SK-N-SH treated with all-trans-retinoic acid at 6 μM for 48 hours (cell line): ENCODE data around the gene SYNPO2.
A peak's percentile ranks its signal among the peaks of the same experiment; 100 is the strongest.

Experiments
- ATAC-seq: fragments of 200-7000 bp; cut with Tn5 transposase; 3 replicates; pipeline ENCODE4 v1.9.1; 2020; ENCODE audit warnings: mild to moderate bottlenecking, moderate library complexity
- BACH2 ChIP-seq: fragments of 250-450 bp; sonication (Bioruptor Pico); IDR thresholded peaks from 2 replicates; pipeline ENCODE4 v1.9.0; 2021; ENCODE audit warnings: mild to moderate bottlenecking, borderline replicate concordance
- CREB5 ChIP-seq: fragments of 250-450 bp; sonication (Bioruptor Pico); IDR thresholded peaks from 2 replicates; pipeline ENCODE4 v1.5.1; 2020; ENCODE audit warnings: low read depth, mild to moderate bottlenecking, moderate library complexity
- CSDC2 ChIP-seq: fragments of 250-450 bp; sonication (Bioruptor Pico); IDR thresholded peaks from 2 replicates; pipeline ENCODE4 v1.5.0; 2020; ENCODE audit warnings: mild to moderate bottlenecking, moderate library complexity
- CSRNP3 ChIP-seq: fragments of 250-450 bp; sonication (Bioruptor Pico); IDR thresholded peaks from 2 replicates; pipeline ENCODE4 v1.5.1; 2021; ENCODE audit warnings: mild to moderate bottlenecking, moderate library complexity
- ESRRG ChIP-seq: fragments of 250-450 bp; sonication (Bioruptor Pico); IDR thresholded peaks from 2 replicates; pipeline ENCODE4 v1.6.1; 2021; ENCODE audit warnings: mild to moderate bottlenecking
- GLIS3 ChIP-seq: fragments of 250-450 bp; sonication (Bioruptor Pico); IDR thresholded peaks from 2 replicates; pipeline ENCODE4 v1.5.0; 2020; ENCODE audit warnings: mild to moderate bottlenecking, moderate library complexity
- ISL1 ChIP-seq: fragments of 250-450 bp; sonication (Bioruptor Pico); IDR thresholded peaks from 2 replicates; pipeline ENCODE4 v2.1.2; 2022; ENCODE audit warnings: mild to moderate bottlenecking, moderate library complexity
- OSR1 ChIP-seq: fragments of 250-450 bp; sonication (Bioruptor Pico); IDR thresholded peaks from 2 replicates; pipeline ENCODE4 v1.8.0; 2022; ENCODE audit warnings: moderate library complexity, mild to moderate bottlenecking, inconsistent platforms
- PATZ1 ChIP-seq: fragments of 250-450 bp; sonication (Bioruptor Pico); IDR thresholded peaks from 2 replicates; pipeline ENCODE4 v1.8.0; 2020; ENCODE audit warnings: mild to moderate bottlenecking, moderate library complexity, borderline replicate concordance
- POU6F1 ChIP-seq: fragments of 250-450 bp; sonication (Bioruptor Pico); IDR thresholded peaks from 2 replicates; pipeline ENCODE4 v1.8.0; 2021; ENCODE audit warnings: low read depth, mild to moderate bottlenecking, moderate library complexity, borderline replicate concordance
- PPARA ChIP-seq: fragments of 250-450 bp; sonication (Bioruptor Pico); IDR thresholded peaks from 2 replicates; pipeline ENCODE4 v1.5.0; 2020; ENCODE audit warnings: mild to moderate bottlenecking, borderline replicate concordance
- RARB ChIP-seq: fragments of 250-450 bp; sonication (Bioruptor Pico); IDR thresholded peaks from 2 replicates; pipeline ENCODE4 v1.8.0; 2021; ENCODE audit warnings: mild to moderate bottlenecking, moderate library complexity
- SNAI2 ChIP-seq: fragments of 250-450 bp; sonication (Bioruptor Pico); IDR thresholded peaks from 2 replicates; pipeline ENCODE4 v1.5.0; 2020; ENCODE audit warnings: mild to moderate bottlenecking, moderate library complexity
- TCF4 ChIP-seq: fragments of 250-450 bp; sonication (Bioruptor Pico); IDR thresholded peaks from 2 replicates; pipeline ENCODE4 v1.8.0; 2021; ENCODE audit warnings: mild to moderate bottlenecking, moderate library complexity, borderline replicate concordance
- TSHZ2 ChIP-seq: fragments of 250-450 bp; sonication (Bioruptor Pico); IDR thresholded peaks from 2 replicates; pipeline ENCODE4 v1.5.0; 2020; ENCODE audit warnings: mild to moderate bottlenecking, moderate library complexity
- ZFP3 ChIP-seq: fragments of 250-450 bp; sonication (Bioruptor Pico); IDR thresholded peaks from 2 replicates; pipeline ENCODE4 v1.5.0; 2020; ENCODE audit warnings: mild to moderate bottlenecking, moderate library complexity
- ZFP30 ChIP-seq: fragments of 450-650 bp; formaldehyde crosslinking; IDR thresholded peaks from 2 replicates; pipeline ENCODE4 v1.5.0; 2022; ENCODE audit warnings: mild to moderate bottlenecking, moderate library complexity
- ZNF565 ChIP-seq: fragments of 450-650 bp; formaldehyde crosslinking; conservative IDR thresholded peaks from 2 replicates; pipeline ENCODE4 v1.5.0; 2020; ENCODE audit warnings: low read depth, mild to moderate bottlenecking, moderate library complexity
- ZNF70 ChIP-seq: fragments of 450-650 bp; formaldehyde crosslinking; IDR thresholded peaks from 2 replicates; pipeline ENCODE4 v1.5.0; 2020; ENCODE audit warnings: mild to moderate bottlenecking, moderate library complexity
- ZNF8 ChIP-seq: fragments of 450-650 bp; formaldehyde crosslinking; IDR thresholded peaks from 2 replicates; pipeline ENCODE4 v1.5.0; 2020; ENCODE audit warnings: mild to moderate bottlenecking, moderate library complexity

Gene SYNPO2

GRCh38 chr4:118858779-118859178 lies 29.9 kb upstream of the SYNPO2 start:
- ATAC-seq = no peak
- no peak for TF ChIP-seq CSDC2 (CRISPR knock-in tag)
- no peak for TF ChIP-seq BACH2 (CRISPR knock-in tag)
- TF ChIP-seq CSRNP3 (CRISPR knock-in tag) = no peak
- TF ChIP-seq ZNF70 (CRISPR knock-in tag) = no peak
- no peak for TF ChIP-seq ZNF565
- TF ChIP-seq POU6F1 (CRISPR knock-in tag) = no peak
- TF ChIP-seq ZFP3 (CRISPR knock-in tag) = no peak
- no peak for TF ChIP-seq ESRRG (CRISPR knock-in tag)
- TF ChIP-seq OSR1 (CRISPR knock-in tag) = no peak
- no peak for TF ChIP-seq TCF4 (CRISPR knock-in tag)
- no peak for TF ChIP-seq ZNF8 (CRISPR knock-in tag)
- no peak for TF ChIP-seq RARB

- ATAC-seq = peak; percentile 93
- TF ChIP-seq ZFP3 (CRISPR knock-in tag) = 0 out of 2 replicates have a peak, but pooled peaks have one; percentile 32
- no peak for TF ChIP-seq ESRRG (CRISPR knock-in tag)
These were observed 23.5 kb upstream of the SYNPO2 start for GRCh38 chr4:118865091-118865708.

- no peak for ATAC-seq
- TF ChIP-seq TCF4 (CRISPR knock-in tag) (no peak), TSHZ2 (CRISPR knock-in tag) (no peak), GLIS3 (CRISPR knock-in tag) (no peak), ZNF565 (no peak)
- TF ChIP-seq, all 23 proteins: peak for 0
These were observed 22.2 kb upstream of the SYNPO2 start for GRCh38 chr4:118866442-118866841.

- TF ChIP-seq RARB = no peak
- TF ChIP-seq TCF4 (CRISPR knock-in tag) = peak; percentile 74
- peak; percentile 56 for ATAC-seq
These were observed 21.2 kb upstream of the SYNPO2 start for GRCh38 chr4:118867311-118868067.

GRCh38 chr4:118869808-118870342 lies 18.8 kb upstream of the SYNPO2 start:
- ATAC-seq = peak; percentile 59
- TF ChIP-seq ZFP30 (CRISPR knock-in tag) = no peak
- no peak for TF ChIP-seq SNAI2 (CRISPR knock-in tag)
- TF ChIP-seq PPARA (CRISPR knock-in tag) = no peak
- TF ChIP-seq ISL1 (CRISPR knock-in tag) = no peak
- no peak for TF ChIP-seq TCF4 (CRISPR knock-in tag)
- no peak for TF ChIP-seq PATZ1 (CRISPR knock-in tag)
- no peak for TF ChIP-seq ESRRG (CRISPR knock-in tag)
- no peak for TF ChIP-seq GLIS3 (CRISPR knock-in tag)
- no peak for TF ChIP-seq CREB5 (CRISPR knock-in tag)
- TF ChIP-seq ZNF565 = no peak
- TF ChIP-seq TSHZ2 (CRISPR knock-in tag) = no peak
- no peak for TF ChIP-seq RARB
